DOHH2 (cell line): ENCODE measurements around the gene RAC3.

Source experiments
- H3F3A ChIP-seq: fragments of 200-600 bp; sonication (generic), shearing (Covaris generic); 2 replicates; pipeline ENCODE4 v1.6.0; 2016; ENCODE audit warnings: antibody characterized with exemption, mild to moderate bottlenecking; ENCODE audit not compliant: control insufficient read depth, insufficient read depth
- H3K27ac ChIP-seq: fragments of 200-600 bp; sonication (generic); 2 replicates; pipeline ENCODE4 v1.5.1; 2014; ENCODE audit warnings: low read depth, mild to moderate bottlenecking, low read length, moderate library complexity
- H3K27me3 ChIP-seq: fragments of 200-600 bp; sonication (generic); 2 replicates; pipeline ENCODE4 v1.6.1; 2014; ENCODE audit warnings: mild to moderate bottlenecking, low read length, mixed read lengths; ENCODE audit not compliant: control insufficient read depth
- H3K36me3 ChIP-seq: fragments of 200-600 bp; sonication (generic); 2 replicates; pipeline ENCODE4 v1.6.1; 2014; ENCODE audit warnings: mild to moderate bottlenecking, low read length, moderate library complexity, mixed read lengths; ENCODE audit not compliant: control insufficient read depth
- H3K4me1 ChIP-seq: fragments of 200-600 bp; sonication (generic); 2 replicates; pipeline ENCODE4 v1.6.1; 2014; ENCODE audit warnings: mild to moderate bottlenecking, low read length, mixed read lengths; ENCODE audit not compliant: control insufficient read depth
- H3K4me2 ChIP-seq: fragments of 200-600 bp; sonication (generic); 2 replicates; pipeline ENCODE4 v1.6.0; 2014; ENCODE audit warnings: mild to moderate bottlenecking, low read length, moderate library complexity
- H3K4me3 ChIP-seq: fragments of 200-600 bp; sonication (generic); 2 replicates; pipeline ENCODE4 v1.5.1; 2014; ENCODE audit warnings: mild to moderate bottlenecking, low read length, mixed read lengths
- H3K79me2 ChIP-seq: fragments of 200-600 bp; sonication (generic); 2 replicates; pipeline ENCODE4 v1.6.1; 2014; ENCODE audit warnings: mild to moderate bottlenecking, low read length, mixed read lengths; ENCODE audit not compliant: control insufficient read depth
- H3K9me2 ChIP-seq: fragments of 200-600 bp; sonication (generic); replicated peaks from 2 replicates; pipeline ENCODE4 v1.6.1; 2014; ENCODE audit warnings: mild to moderate bottlenecking, low read length, mixed read lengths; ENCODE audit not compliant: control insufficient read depth
- H3K9me3 ChIP-seq: fragments of 200-600 bp; sonication (generic); 2 replicates; pipeline ENCODE4 v1.6.1; 2014; ENCODE audit warnings: antibody characterized with exemption, low read length, mixed read lengths; ENCODE audit not compliant: control insufficient read depth, insufficient read depth
- H4K20me1 ChIP-seq: fragments of 200-600 bp; sonication (generic); 2 replicates; pipeline ENCODE4 v1.6.0; 2014; ENCODE audit warnings: low read depth, mild to moderate bottlenecking, antibody characterized with exemption, low read length, moderate library complexity; ENCODE audit not compliant: control insufficient read depth, insufficient read depth
- EZH2phosphoT487 ChIP-seq: fragments of 200-600 bp; sonication (generic); IDR thresholded peaks from 2 replicates; pipeline ENCODE4 v1.6.1; 2017; ENCODE audit warnings: borderline replicate concordance, mild to moderate bottlenecking, antibody characterized with exemption, low read length, moderate library complexity, mixed read lengths
- TF ChIP-seq, protein P1 (sequence below): fragments of 200-600 bp; sonication (generic); IDR thresholded peaks from one replicate; pipeline ENCODE4 v1.5.1; 2014; ENCODE audit warnings: antibody characterized with exemption, mild to moderate bottlenecking, low read depth, low read length; ENCODE audit not compliant: poor library complexity, severe bottlenecking

Gene RAC3

DNA sequence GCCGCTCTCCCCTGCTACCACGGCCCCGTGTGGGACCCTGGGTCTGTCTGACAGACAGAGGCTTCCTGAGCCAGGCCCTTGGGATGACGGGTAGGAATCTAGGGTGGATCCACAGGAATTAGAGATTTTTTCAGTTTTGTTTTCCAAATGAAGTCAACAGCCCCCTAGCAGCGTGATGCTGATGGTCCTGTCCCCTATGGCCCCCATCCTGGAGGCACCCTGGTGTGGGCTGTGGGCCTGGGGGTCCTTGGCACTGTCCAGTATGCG, 24.3 kb upstream of the RAC3 start:
- Histone ChIP-seq H3K36me3 (no peaks in the 10 kb centered on the region), H3K4me1 (no peaks in the 10 kb centered on the region), H3F3A (no peaks in the 10 kb centered on the region), H3K79me2 (no peaks in the 10 kb centered on the region), H4K20me1 (no peaks in the 10 kb centered on the region), H3K9me3 (no peaks in the 10 kb centered on the region), H3K4me3 (no peak overlapping the region), H3K27ac (no peak overlapping the region), H3K27me3 (no peaks in the 10 kb centered on the region), H3K9me2 (no peaks in the 10 kb centered on the region), H3K4me2 (no peak overlapping the region)
- TF ChIP-seq, protein P1, sequence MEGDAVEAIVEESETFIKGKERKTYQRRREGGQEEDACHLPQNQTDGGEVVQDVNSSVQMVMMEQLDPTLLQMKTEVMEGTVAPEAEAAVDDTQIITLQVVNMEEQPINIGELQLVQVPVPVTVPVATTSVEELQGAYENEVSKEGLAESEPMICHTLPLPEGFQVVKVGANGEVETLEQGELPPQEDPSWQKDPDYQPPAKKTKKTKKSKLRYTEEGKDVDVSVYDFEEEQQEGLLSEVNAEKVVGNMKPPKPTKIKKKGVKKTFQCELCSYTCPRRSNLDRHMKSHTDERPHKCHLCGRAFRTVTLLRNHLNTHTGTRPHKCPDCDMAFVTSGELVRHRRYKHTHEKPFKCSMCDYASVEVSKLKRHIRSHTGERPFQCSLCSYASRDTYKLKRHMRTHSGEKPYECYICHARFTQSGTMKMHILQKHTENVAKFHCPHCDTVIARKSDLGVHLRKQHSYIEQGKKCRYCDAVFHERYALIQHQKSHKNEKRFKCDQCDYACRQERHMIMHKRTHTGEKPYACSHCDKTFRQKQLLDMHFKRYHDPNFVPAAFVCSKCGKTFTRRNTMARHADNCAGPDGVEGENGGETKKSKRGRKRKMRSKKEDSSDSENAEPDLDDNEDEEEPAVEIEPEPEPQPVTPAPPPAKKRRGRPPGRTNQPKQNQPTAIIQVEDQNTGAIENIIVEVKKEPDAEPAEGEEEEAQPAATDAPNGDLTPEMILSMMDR = no peak
- TF ChIP-seq EZH2phosphoT487 = no peak

DNA sequence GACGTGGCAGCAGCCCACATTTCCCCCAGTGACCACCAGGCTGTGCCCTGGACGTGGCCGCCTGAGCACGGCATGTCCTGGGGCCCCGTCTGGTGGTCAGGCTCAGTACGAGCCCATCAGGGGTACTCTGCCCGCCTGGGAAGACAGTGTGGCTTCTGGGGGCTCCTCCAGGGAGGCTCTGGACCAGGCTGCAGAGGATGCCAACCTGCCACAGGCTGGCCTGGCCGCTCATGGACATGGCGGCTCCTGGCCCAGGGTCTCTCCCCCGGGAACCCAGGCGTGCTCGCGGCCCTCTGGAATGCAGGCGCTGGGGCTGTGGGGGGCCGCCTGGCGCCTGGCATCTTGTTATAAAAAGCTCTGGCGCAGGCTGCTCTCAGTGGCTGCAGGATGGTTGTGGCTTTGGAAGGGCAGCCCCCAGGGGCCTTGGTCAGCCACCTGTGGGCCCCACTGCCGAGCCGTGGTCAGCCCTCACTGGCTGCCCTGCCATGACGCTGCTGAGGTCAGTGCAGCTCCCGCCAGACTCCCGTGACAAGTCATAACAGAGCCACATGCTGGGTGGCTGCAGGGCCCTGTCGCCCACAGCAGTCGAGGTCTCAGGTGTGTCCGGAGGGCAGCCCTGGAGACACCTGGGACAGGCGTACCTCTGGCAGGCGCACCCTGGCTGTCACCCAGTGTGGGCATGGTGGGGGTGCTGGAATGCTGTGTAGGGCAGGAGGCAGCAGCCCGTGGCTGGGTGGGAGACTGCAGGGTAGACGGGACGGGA, 23.8 kb upstream of the RAC3 start:
- Histone ChIP-seq H3K4me1 (no peaks in the 10 kb centered on the region), H3K36me3 (no peaks in the 10 kb centered on the region), H4K20me1 (no peaks in the 10 kb centered on the region), H3K27ac (no peak overlapping the region), H3K9me3 (no peaks in the 10 kb centered on the region), H3F3A (no peaks in the 10 kb centered on the region), H3K79me2 (no peaks in the 10 kb centered on the region), H3K9me2 (no peaks in the 10 kb centered on the region), H3K27me3 (no peaks in the 10 kb centered on the region), H3K4me3 (no peak overlapping the region), H3K4me2 (no peak overlapping the region)
- TF ChIP-seq, protein P1 = no peak
- no peak for TF ChIP-seq EZH2phosphoT487

DNA sequence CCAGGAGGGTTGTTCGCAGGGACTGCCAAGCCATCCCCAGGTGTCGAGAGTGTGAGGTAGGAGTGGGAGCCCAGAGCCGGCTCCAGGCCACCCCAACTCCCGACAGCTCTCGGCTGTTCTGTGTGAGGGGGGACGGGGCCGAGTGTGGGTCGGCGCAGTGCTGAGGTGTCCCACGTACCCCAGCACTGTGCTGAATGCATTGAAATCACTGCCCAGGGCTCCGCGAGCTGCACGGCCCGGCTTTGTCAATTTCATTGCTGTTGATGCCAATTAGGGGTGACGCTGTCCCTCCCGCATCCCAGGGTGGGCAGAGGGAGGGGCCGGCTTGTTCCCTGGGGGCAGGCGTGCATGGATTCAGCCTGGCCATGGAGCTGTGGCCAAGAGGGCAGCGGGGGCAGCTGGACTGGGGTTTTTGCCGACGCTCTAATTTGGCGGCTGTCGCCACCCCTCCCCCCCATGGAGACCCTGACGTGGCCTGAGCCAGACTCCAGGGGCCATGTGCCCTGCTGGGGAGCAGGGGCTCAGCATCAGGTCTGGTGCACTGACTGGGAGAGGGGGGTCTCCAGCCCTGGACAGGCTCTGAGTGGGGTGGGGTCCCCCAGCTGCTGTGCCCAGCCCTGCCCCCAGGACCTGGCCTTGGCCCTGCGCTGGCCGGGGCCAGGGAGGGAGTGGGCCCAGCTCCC, 23.1 kb upstream of the RAC3 start:
- H3F3A ChIP-seq = no peaks in the 10 kb centered on the region
- no peaks in the 10 kb centered on the region for H3K9me2 ChIP-seq
- H3K4me2 ChIP-seq = no peak overlapping the region
- H3K36me3 ChIP-seq = no peaks in the 10 kb centered on the region
- H3K4me3 ChIP-seq = no peak overlapping the region
- H3K27ac ChIP-seq = no peak overlapping the region
- no peaks in the 10 kb centered on the region for H4K20me1 ChIP-seq
- H3K79me2 ChIP-seq = no peaks in the 10 kb centered on the region
- H3K4me1 ChIP-seq = no peaks in the 10 kb centered on the region
- no peaks in the 10 kb centered on the region for H3K27me3 ChIP-seq
- no peaks in the 10 kb centered on the region for H3K9me3 ChIP-seq
- no peak for TF ChIP-seq EZH2phosphoT487
- TF ChIP-seq, protein P1 = no peak
